ENCODE data around the gene ZFAND6. TPM values are rescaled to one million over a fixed set of nuclear protein-coding genes. Genes with fewer than 3 reads are reported as not detected.
"Not testable (repeated sequence)": the region's sequence is repeated elsewhere in the genome, so short reads cannot be mapped to it uniquely, and the experiment has no call there.

ZFAND6 gene
- polyA plus RNA-seq, 6 donors from 2014 or later: 106 to 189 (median 148) TPM

GRCh38 chr15:80109388-80109787 lies 49.9 kb downstream of the ZFAND6 start:
- H3K4me1 Mint-ChIP-seq: peaks cover 49 to 75% (median 67%) of the 10 kb centered on the region in 3 donors
- no peaks in the 10 kb centered on the region for H3K27me3 Mint-ChIP-seq
- H3K4me3 Mint-ChIP-seq: no peak overlapping the region
- peak overlapping the region in 2 of 6 donors; percentile 16 to 46 for H3K27ac Mint-ChIP-seq
- no peak for DNase-seq
- peak in 1 of 2 donors; percentile 28 for ATAC-seq (ENCODE audit: low read depth in 2 of 2)
- H3K36me3 Mint-ChIP-seq: no peaks in the 10 kb centered on the region
- no peaks in the 10 kb centered on the region for H3K9me3 Mint-ChIP-seq

- no peak for DNase-seq
- H3K27ac Mint-ChIP-seq: no peak overlapping the region
- peak overlapping the region in 1 of 8 donors; percentile 15 for H3K4me3 Mint-ChIP-seq
- H3K27me3 Mint-ChIP-seq: no peaks in the 10 kb centered on the region
- H3K36me3 Mint-ChIP-seq: no peaks in the 10 kb centered on the region
- no peak for ATAC-seq (ENCODE audit: low read depth in 2 of 2)
- no peaks in the 10 kb centered on the region for H3K9me3 Mint-ChIP-seq
- peaks cover 50 to 76% (median 70%) of the 10 kb centered on the region in 3 donors for H3K4me1 Mint-ChIP-seq
Measured at GRCh38 chr15:80110920-80111319, 51.4 kb downstream of the ZFAND6 start.

GRCh38 chr15:80114114-80114513 lies 54.6 kb downstream of the ZFAND6 start:
- no peak for ATAC-seq (ENCODE audit: low read depth in 2 of 2)
- peaks cover 35 to 60% (median 57%) of the 10 kb centered on the region in 3 donors for H3K4me1 Mint-ChIP-seq
- peak overlapping the region in 1 of 8 donors; percentile 22 for H3K4me3 Mint-ChIP-seq
- peak overlapping the region in 3 of 6 donors; percentile 2 to 14 (median 13) for H3K27ac Mint-ChIP-seq
- H3K9me3 Mint-ChIP-seq: no peaks in the 10 kb centered on the region
- H3K27me3 Mint-ChIP-seq: no peaks in the 10 kb centered on the region
- DNase-seq: no peak
- H3K36me3 Mint-ChIP-seq: no peaks in the 10 kb centered on the region

DNA sequence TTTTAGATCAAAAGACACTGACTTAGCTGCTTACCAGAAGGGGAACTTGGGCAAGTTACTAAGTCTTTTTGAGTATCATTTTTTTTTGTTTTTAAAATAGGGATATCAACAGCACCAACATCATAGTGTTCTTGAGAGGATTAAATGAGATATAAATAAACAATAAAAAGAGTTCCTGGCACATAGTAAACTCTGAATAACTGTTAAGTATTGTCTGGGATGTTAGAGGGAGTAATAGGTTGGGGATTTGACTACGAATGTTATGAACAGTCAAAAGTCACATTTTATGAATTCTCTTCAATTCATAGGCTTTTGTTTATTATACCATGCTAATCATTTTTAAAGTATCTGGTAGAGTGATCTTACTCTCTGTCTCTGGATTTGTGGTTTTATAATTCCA lies 55.5 kb downstream of the ZFAND6 start:
- DNase-seq: no peak
- H3K4me1 Mint-ChIP-seq: peaks cover 28 to 53% (median 48%) of the 10 kb centered on the region in 3 donors
- H3K27me3 Mint-ChIP-seq: no peaks in the 10 kb centered on the region
- no peak for ATAC-seq (ENCODE audit: low read depth in 2 of 2)
- no peaks in the 10 kb centered on the region for H3K36me3 Mint-ChIP-seq
- H3K27ac Mint-ChIP-seq: peak overlapping the region in 2 of 6 donors; percentile 87 to 92
- H3K4me3 Mint-ChIP-seq: no peak overlapping the region
- no peaks in the 10 kb centered on the region for H3K9me3 Mint-ChIP-seq

DNA sequence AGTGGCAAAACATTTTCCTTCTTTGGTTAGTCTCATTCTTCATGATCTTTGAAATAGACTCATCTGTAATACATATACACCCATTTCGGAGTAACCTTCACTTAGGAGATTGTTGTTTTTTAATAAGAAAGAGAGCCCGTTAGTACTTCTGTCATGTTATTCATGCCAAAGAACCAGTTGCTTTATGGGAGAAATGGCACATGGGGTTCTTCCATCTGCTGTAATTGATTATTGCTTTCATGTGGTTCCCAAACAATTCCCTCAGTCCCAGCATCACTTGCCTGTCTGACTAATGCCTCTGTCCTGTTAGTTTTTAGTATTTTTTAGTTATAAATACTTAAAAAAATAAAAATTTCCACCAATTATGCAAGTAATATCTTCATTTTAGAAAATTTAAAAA lies 59.5 kb downstream of the ZFAND6 start:
- peaks cover 21 to 34% (median 28%) of the 10 kb centered on the region in 3 donors for H3K4me1 Mint-ChIP-seq
- no peak for ATAC-seq (ENCODE audit: low read depth in 2 of 2)
- no peak for DNase-seq
- H3K9me3 Mint-ChIP-seq: no peaks in the 10 kb centered on the region
- peaks cover 10 to 11% of the 10 kb centered on the region in 2 donors for H3K36me3 Mint-ChIP-seq
- no peak overlapping the region for H3K27ac Mint-ChIP-seq
- no peaks in the 10 kb centered on the region for H3K27me3 Mint-ChIP-seq
- H3K4me3 Mint-ChIP-seq: no peak overlapping the region

DNA sequence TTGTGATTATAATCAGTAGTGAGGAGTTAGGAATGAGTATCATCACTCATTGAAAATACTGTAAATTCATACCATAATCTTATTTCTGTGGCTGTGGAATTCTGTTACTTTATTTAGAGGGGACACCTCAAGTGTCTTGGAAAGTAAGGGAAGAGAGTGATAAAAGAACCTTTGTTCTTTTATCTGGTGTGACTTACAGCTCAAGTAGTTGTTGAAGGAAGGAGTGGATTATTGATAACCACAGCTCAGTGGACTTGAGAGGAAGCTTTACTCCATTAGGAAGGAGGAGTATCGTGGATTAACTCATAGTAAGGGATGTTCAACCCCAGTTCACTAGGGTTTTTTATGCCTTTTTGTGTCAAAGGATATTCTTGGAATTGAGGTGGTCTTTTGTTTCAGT lies 61.2 kb downstream of the ZFAND6 start:
- H3K4me1 Mint-ChIP-seq: peaks cover 8 to 21% (median 15%) of the 10 kb centered on the region in 3 donors
- DNase-seq (no peak), ATAC-seq (ENCODE audit: low read depth in 2 of 2) (no peak)
- no peak overlapping the region for H3K4me3 Mint-ChIP-seq
- no peaks in the 10 kb centered on the region for H3K9me3 Mint-ChIP-seq
- peak overlapping the region in 1 of 6 donors; percentile 22 for H3K27ac Mint-ChIP-seq
- no peaks in the 10 kb centered on the region for H3K27me3 Mint-ChIP-seq
- peaks cover 11 to 12% of the 10 kb centered on the region in 2 donors for H3K36me3 Mint-ChIP-seq

DNA sequence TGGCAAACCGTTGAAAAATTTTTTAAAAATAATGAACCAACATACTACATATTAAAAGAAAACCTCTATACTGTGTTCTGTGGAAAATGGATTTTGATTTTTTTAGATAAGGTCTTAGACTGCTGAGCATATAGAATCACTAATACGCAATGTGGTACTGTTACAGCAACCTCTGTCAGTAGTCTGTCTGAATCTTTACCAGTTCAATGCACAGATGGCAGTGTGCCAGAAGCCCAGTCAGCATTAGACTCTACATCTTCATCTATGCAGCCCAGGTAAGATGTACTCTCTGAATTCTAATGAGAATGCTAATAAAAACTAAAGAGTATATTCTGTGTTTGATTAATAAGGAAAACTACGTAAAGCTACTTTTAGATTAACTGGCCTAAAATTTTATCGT lies 62.1 kb downstream of the ZFAND6 start:
- ATAC-seq (ENCODE audit: low read depth in 2 of 2) (no peak), DNase-seq (no peak)
- peaks cover 11 to 18% of the 10 kb centered on the region in 2 donors for H3K36me3 Mint-ChIP-seq
- peaks cover 8 to 16% (median 10%) of the 10 kb centered on the region in 3 donors for H3K4me1 Mint-ChIP-seq
- no peak overlapping the region for H3K4me3 Mint-ChIP-seq
- H3K27me3 Mint-ChIP-seq: no peaks in the 10 kb centered on the region
- no peak overlapping the region for H3K27ac Mint-ChIP-seq
- H3K9me3 Mint-ChIP-seq: no peaks in the 10 kb centered on the region

GRCh38 chr15:80123034-80123433 lies 63.6 kb downstream of the ZFAND6 start:
- H3K36me3 Mint-ChIP-seq: peaks cover 11 to 18% of the 10 kb centered on the region in 2 donors
- ATAC-seq (ENCODE audit: low read depth in 2 of 2): no peak
- no peaks in the 10 kb centered on the region for H3K9me3 Mint-ChIP-seq
- no peaks in the 10 kb centered on the region for H3K27me3 Mint-ChIP-seq
- peaks cover 4 to 11% (median 8%) of the 10 kb centered on the region in 3 donors for H3K4me1 Mint-ChIP-seq
- DNase-seq: no peak
- peak overlapping the region in 2 of 6 donors; percentile 30 to 65 for H3K27ac Mint-ChIP-seq
- H3K4me3 Mint-ChIP-seq: no peak overlapping the region

DNA sequence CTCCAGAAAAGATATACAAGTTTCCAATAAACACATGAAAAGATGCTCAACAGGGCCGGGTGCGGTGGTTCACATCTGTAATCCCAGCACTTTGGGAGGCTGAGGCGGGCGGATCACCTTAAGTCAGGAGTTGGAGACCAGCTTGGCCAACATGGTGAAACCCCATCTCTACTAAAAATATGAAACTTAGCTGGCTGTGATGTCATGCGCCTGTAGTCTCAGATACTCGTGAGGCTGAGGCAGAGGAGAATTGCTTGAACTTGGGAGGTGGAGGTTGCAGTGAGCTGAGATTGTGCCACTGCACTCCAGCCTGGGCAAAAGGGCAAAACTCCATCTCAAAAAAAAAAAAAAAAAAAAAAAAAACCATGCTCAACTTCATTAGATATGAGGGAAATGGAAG lies 67.8 kb downstream of the ZFAND6 start:
- H3K27me3 Mint-ChIP-seq; H3K9me3 Mint-ChIP-seq; H3K4me3 Mint-ChIP-seq; ATAC-seq (ENCODE audit: low read depth in 2 of 2); DNase-seq; H3K4me1 Mint-ChIP-seq: not testable (repeated sequence)
- H3K27ac Mint-ChIP-seq: peak overlapping the region in 1 of 6 donors; percentile 57
- peaks cover 15 to 18% of the 10 kb centered on the region in 2 donors for H3K36me3 Mint-ChIP-seq

DNA sequence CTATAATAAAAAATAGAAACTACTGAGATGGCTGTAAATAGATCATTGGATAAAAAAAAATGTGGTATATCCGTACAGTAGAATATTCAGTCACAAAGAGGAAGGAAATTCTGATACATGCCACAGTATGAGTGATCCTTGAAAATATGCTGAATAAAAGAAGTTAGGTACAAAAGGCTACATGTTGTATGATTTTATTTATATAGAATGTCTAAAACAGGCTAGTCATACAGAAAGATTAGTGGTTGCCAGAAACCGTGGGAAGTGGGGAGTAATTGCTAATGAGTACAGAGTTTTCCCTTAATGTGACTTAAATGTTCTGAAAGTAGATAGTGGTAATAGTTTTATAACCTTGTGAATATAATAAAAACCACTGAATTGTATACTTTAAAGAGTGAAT lies 68.4 kb downstream of the ZFAND6 start:
- ATAC-seq (ENCODE audit: low read depth in 2 of 2) (no peak), DNase-seq (no peak)
- Mint-ChIP-seq H3K36me3 (peaks cover 14 to 18% of the 10 kb centered on the region in 2 donors), H3K4me1 (no peaks in the 10 kb centered on the region), H3K27ac (peak overlapping the region in 3 of 6 donors; percentile 2 to 10 (median 3)), H3K9me3 (no peaks in the 10 kb centered on the region), H3K4me3 (no peak overlapping the region), H3K27me3 (no peaks in the 10 kb centered on the region)

DNA sequence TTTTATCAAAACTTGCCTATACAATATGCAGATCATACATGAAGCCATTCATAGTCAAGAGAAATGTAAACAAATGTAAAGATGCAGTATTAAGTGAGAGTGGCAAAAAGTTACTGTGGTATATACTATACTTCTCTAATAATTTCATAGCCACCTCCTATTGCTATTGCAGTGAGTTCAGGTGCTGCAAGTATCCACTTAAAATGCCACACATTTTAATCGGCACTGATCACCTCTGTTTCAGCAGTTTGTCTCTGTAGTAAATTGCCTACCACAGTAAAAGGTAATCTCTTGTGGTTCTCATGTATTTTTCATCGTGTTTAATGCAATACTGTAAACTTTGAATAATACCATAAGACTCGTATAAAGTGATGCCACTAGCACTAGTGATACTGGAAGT lies 72.9 kb downstream of the ZFAND6 start:
- peaks cover 0 to 5% (median 0%) of the 10 kb centered on the region in 3 donors for H3K4me1 Mint-ChIP-seq
- no peaks in the 10 kb centered on the region for H3K9me3 Mint-ChIP-seq
- no peak overlapping the region for H3K4me3 Mint-ChIP-seq
- ATAC-seq (ENCODE audit: low read depth in 2 of 2): no peak
- H3K27ac Mint-ChIP-seq: no peak overlapping the region
- H3K27me3 Mint-ChIP-seq: no peaks in the 10 kb centered on the region
- no peak for DNase-seq
- H3K36me3 Mint-ChIP-seq: peaks cover 21 to 22% of the 10 kb centered on the region in 2 donors

- Mint-ChIP-seq H3K27me3 (no peaks in the 10 kb centered on the region), H3K4me3 (no peak overlapping the region), H3K4me1 (peaks cover 0 to 5% (median 0%) of the 10 kb centered on the region in 3 donors), H3K36me3 (peaks cover 16 to 17% of the 10 kb centered on the region in 2 donors), H3K9me3 (no peaks in the 10 kb centered on the region), H3K27ac (no peak overlapping the region)
- ATAC-seq (ENCODE audit: low read depth in 2 of 2) (no peak), DNase-seq (no peak)
Measured at GRCh38 chr15:80136854-80137253, 77.4 kb downstream of the ZFAND6 start.

DNA sequence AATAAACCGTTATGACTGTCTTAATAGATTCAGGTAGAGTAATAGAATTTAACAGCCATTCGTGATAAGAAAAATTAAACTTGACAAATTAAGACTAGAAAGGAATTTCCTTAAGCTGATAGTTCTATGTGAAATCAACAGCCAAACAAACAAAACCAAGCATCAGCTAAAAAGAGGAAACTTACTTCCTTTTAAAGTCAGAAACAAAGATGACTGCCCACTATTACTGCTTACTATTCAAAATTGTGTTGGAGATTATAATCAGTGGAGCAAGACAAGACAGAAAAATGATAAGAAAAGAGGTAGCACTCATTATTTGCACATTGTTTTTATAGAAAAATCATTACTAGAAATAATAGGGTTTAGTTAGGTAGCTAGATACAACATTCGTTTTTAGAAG lies 79.5 kb downstream of the ZFAND6 start:
- Mint-ChIP-seq H3K9me3 (no peaks in the 10 kb centered on the region), H3K4me1 (peaks cover 0 to 5% (median 3%) of the 10 kb centered on the region in 3 donors), H3K27ac (peak overlapping the region in 2 of 6 donors; percentile 48 to 66)

DNA sequence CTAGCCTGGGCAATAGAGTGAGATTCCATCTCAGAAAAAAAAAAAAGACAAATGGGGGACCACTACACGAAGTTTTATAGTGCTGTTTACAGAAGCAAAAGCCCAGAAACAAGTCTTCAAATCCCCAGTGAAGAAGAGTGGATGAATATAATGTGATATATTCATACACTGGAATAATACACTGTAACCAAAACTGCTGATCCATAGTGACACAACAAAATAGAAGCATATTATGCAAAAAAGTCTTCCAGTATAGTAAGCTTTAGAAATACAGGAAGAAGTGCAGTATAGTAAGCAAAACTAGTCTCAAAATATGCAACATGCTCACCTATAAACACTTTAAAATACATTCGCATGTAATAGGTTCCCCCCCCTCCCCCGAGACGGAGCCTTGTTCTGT lies 81.4 kb downstream of the ZFAND6 start:
- DNase-seq (no peak), ATAC-seq (ENCODE audit: low read depth in 2 of 2) (no peak)
- peaks cover 0 to 3% (median 0%) of the 10 kb centered on the region in 3 donors for H3K4me1 Mint-ChIP-seq
- H3K36me3 Mint-ChIP-seq: peaks cover 0 to 7% of the 10 kb centered on the region in 2 donors
- H3K4me3 Mint-ChIP-seq: no peak overlapping the region
- H3K9me3 Mint-ChIP-seq: no peaks in the 10 kb centered on the region
- H3K27ac Mint-ChIP-seq: no peak overlapping the region
- no peaks in the 10 kb centered on the region for H3K27me3 Mint-ChIP-seq

More for the DNA sequence above, 79.5 kb downstream of the ZFAND6 start:
- DNase-seq: no peak
- ATAC-seq (ENCODE audit: low read depth in 2 of 2): no peak
- Mint-ChIP-seq H3K4me3 (no peak overlapping the region), H3K27me3 (no peaks in the 10 kb centered on the region), H3K36me3 (peaks cover 14 to 16% of the 10 kb centered on the region in 2 donors)

Measured in naive B cell (primary cell).